ENCODE measurements around the gene TOR3A.

DNA sequence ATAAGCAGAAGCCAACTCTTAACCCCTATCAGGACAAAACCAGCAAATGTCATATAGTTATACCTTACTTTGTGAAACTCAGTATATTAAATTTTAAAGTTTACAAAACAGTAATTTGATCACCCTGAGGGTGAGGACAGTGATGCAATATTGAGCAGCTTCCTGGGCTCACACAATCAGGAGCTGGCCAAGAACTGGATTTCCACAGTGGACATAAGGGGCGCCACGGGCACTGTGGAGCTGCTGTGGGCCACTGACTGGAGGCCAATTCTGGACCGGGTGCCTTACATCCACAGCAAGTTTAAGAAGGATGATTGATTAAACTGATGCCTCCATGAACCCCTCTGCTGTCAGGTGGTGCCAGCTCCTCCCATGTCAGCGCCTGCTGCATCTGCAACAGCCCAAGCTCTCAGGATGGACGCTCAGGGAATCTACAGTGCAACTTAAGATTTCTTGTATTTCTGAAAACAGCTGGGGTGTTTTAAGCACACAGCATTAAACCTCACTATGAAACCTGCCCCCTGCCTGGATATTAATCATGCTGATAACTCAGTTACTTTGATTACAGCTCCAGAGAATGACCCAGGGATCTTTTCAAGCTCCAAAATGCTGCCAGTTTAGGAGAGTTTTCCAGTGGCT lies 55.9 kb downstream of the TOR3A start:
- TF ChIP-seq GATA2 (IDR thresholded peaks at IDR 0.05; ENCODE audit: low read depth, low read length) (no peak), GATA3 (IDR thresholded peaks at IDR 0.05; ENCODE audit: low read depth, low read length) (no peak)
